Measurements from ENCODE around the gene SIGLEC12.

SIGLEC12 gene

DNA sequence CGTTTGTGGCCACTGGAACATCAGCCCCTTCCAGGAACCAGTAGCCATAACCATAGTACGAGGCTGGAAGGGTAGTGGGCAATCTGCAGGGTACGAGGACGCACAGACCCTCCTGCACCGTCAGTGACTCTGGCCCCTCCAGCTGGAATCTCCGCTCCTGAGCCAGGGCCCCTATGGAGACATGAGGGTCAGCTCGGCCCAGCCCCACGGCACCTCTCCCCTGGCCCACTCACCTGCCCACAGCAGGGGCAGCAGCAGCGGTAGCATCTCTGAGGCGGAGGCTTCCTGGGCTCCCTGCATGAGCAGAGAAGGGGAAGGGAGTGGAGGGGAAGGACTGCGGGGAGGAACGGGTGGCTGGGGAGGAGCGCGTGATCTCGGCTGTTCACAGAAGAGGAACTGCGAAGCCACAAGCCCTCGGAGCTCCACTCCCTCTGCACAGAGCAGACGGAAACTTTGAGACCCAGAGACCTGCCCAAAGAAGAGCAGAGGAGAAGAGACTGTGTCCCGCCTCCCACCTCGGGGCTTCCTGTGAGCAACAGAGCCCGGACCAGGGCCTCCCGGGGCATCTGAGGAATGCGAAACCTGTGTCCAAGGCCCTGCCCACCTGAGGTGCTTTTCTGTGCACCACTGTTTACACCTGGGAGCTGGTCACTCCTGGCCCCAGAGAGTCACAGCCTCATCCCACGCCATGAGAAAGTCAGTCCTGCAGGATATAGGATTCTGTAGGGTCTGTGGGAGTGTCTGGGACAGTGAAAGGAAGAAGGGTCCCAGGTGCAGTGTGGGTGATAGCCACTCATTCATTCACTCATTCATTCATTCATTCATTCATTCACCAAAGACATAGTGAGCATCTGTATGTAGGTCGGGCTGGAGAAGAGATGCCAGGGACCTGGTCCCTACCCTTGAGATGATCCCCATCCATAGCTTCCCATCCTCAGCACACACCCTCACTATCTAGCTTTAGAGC is 30.0 kb upstream of the SIGLEC12 start, which contains the start of gene SIGLEC6:
Gene SIGLEC6 (minus strand): TSS at position 322 of the 967 bp plus-strand sequence. CDS start 22 bp downstream, at position 300.
- Histone ChIP-seq H3K27ac (ENCODE audit: low read depth, low read length, poor library complexity, severe bottlenecking) (no peak within 1 kb of the TSS), H3K9ac (ENCODE audit: low read length) (no peak within 1 kb of the TSS), H3K4me1 (ENCODE audit: insufficient read depth, low read length, severe bottlenecking) (no peaks in the 10 kb centered on the region), H3F3A (ENCODE audit: insufficient read depth, low read length) (no peaks in the 10 kb centered on the region), H3K9me3 (ENCODE audit: low read length) (no peaks in the 10 kb centered on the region), H4K20me1 (ENCODE audit: insufficient read depth, low read length) (no peaks in the 10 kb centered on the region), H3K9me2 (ENCODE audit: low read depth, low read length) (no peaks in the 10 kb centered on the region), H3K36me3 (ENCODE audit: insufficient read depth, low read length) (no peaks in the 10 kb centered on the region), H3K4me3 (ENCODE audit: low read depth, low read length, poor library complexity, severe bottlenecking) (no peak within 1 kb of the TSS), H3K27me3 (ENCODE audit: insufficient read depth, low read length) (peaks cover 6% of the 10 kb centered on the region; the same call in 1 of the 2 replicates), H3K4me2 (ENCODE audit: low read length) (no peak within 1 kb of the TSS), H3K79me2 (ENCODE audit: insufficient read depth, low read length) (no peaks in the 10 kb centered on the region), H2AFZ (ENCODE audit: low read length) (no peak within 1 kb of the TSS)
- no peak for TF ChIP-seq EZH2 (IDR thresholded peaks at IDR 0.05; ENCODE audit: borderline replicate concordance, low read length)

DNA sequence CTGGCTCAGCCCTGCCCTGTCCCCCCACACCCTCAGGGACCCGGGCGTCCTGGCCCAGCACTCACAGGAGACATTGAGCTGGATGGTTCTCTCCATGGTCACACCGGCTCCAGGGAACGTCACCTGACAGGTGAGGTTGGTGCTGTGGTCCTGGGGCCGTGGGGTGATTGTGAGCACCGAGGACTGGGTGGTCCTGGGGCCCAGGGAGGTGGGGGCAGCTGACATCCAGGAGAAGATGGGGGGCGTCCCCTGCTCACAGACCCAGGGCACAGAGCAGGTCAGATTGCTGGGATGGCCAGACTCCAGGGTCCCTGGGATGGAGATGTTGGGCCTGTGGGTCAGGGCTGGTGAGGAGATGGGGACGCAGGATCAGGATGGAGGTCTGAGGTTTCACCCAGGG is 29.0 kb upstream of the SIGLEC12 start:
- Histone ChIP-seq H3K4me1 (ENCODE audit: insufficient read depth, low read length, severe bottlenecking) (no peaks in the 10 kb centered on the region), H3K9me3 (ENCODE audit: low read length) (no peaks in the 10 kb centered on the region), H3K27me3 (ENCODE audit: insufficient read depth, low read length) (peaks cover 6% of the 10 kb centered on the region; the same call in 1 of the 2 replicates), H3K4me2 (ENCODE audit: low read length) (no peak overlapping the region), H4K20me1 (ENCODE audit: insufficient read depth, low read length) (no peaks in the 10 kb centered on the region), H3K4me3 (ENCODE audit: low read depth, low read length, poor library complexity, severe bottlenecking) (no peak overlapping the region), H3K9me2 (ENCODE audit: low read depth, low read length) (no peaks in the 10 kb centered on the region), H3K36me3 (ENCODE audit: insufficient read depth, low read length) (no peaks in the 10 kb centered on the region), H2AFZ (ENCODE audit: low read length) (no peak overlapping the region), H3K9ac (ENCODE audit: low read length) (no peak overlapping the region), H3F3A (ENCODE audit: insufficient read depth, low read length) (no peaks in the 10 kb centered on the region), H3K27ac (ENCODE audit: low read depth, low read length, poor library complexity, severe bottlenecking) (no peak overlapping the region), H3K79me2 (ENCODE audit: insufficient read depth, low read length) (no peaks in the 10 kb centered on the region)
- TF ChIP-seq EZH2 (IDR thresholded peaks at IDR 0.05; ENCODE audit: borderline replicate concordance, low read length): no peak
- TF ChIP-seq, protein P1, sequence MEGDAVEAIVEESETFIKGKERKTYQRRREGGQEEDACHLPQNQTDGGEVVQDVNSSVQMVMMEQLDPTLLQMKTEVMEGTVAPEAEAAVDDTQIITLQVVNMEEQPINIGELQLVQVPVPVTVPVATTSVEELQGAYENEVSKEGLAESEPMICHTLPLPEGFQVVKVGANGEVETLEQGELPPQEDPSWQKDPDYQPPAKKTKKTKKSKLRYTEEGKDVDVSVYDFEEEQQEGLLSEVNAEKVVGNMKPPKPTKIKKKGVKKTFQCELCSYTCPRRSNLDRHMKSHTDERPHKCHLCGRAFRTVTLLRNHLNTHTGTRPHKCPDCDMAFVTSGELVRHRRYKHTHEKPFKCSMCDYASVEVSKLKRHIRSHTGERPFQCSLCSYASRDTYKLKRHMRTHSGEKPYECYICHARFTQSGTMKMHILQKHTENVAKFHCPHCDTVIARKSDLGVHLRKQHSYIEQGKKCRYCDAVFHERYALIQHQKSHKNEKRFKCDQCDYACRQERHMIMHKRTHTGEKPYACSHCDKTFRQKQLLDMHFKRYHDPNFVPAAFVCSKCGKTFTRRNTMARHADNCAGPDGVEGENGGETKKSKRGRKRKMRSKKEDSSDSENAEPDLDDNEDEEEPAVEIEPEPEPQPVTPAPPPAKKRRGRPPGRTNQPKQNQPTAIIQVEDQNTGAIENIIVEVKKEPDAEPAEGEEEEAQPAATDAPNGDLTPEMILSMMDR (IDR thresholded peaks at IDR 0.05; ENCODE audit: low read length): no peak

DNA sequence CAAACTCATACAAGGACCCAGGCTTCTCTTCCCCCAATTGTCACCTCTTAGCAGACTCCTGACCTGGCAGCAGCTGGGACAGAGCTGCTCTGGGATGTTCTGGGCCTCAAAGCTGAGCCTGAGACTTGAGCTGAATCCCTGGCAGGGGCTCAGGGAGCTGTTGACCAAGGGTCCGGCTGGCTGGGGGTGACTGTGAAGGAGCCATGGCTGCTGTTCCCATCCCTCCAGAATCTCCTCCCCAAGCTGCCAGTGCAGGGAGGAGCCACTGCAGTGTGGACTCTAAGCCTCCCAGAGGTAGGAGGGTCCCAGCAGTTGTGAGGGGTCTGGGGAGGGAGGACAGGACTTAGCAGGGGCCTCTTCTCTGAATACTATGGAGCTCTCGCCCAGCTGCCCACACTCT is 27.7 kb upstream of the SIGLEC12 start:
- Histone ChIP-seq H2AFZ (ENCODE audit: low read length) (no peak overlapping the region), H4K20me1 (ENCODE audit: insufficient read depth, low read length) (no peaks in the 10 kb centered on the region), H3K9ac (ENCODE audit: low read length) (no peak overlapping the region), H3K36me3 (ENCODE audit: insufficient read depth, low read length) (no peaks in the 10 kb centered on the region), H3K79me2 (ENCODE audit: insufficient read depth, low read length) (no peaks in the 10 kb centered on the region), H3K9me3 (ENCODE audit: low read length) (no peaks in the 10 kb centered on the region), H3K27ac (ENCODE audit: low read depth, low read length, poor library complexity, severe bottlenecking) (no peak overlapping the region), H3F3A (ENCODE audit: insufficient read depth, low read length) (no peaks in the 10 kb centered on the region), H3K4me3 (ENCODE audit: low read depth, low read length, poor library complexity, severe bottlenecking) (no peak overlapping the region), H3K9me2 (ENCODE audit: low read depth, low read length) (no peaks in the 10 kb centered on the region), H3K27me3 (ENCODE audit: insufficient read depth, low read length) (peaks cover 6% of the 10 kb centered on the region; the same call in 1 of the 2 replicates), H3K4me1 (ENCODE audit: insufficient read depth, low read length, severe bottlenecking) (no peaks in the 10 kb centered on the region), H3K4me2 (ENCODE audit: low read length) (no peak overlapping the region)
- TF ChIP-seq EZH2 (IDR thresholded peaks at IDR 0.05; ENCODE audit: borderline replicate concordance, low read length): no peak
- TF ChIP-seq, protein P1 (IDR thresholded peaks at IDR 0.05; ENCODE audit: low read length): no peak
